HepG2 (cell line): ENCODE results near the gene ARHGAP12. TPM values are rescaled to one million over a fixed set of nuclear protein-coding genes. Genes with fewer than 3 reads are reported as not detected.

Source experiments
- ATAC-seq: fragments of 200-7000 bp; cut with Tn5 transposase; 3 replicates; pipeline ENCODE4 v1.9.1; 2020; ENCODE audit warnings: mild to moderate bottlenecking, moderate library complexity
- BruUV-seq: library from RNA; stranded (reverse); fragments of 400-500 nt; replicated peaks from 2 replicates; lab custom pipeline; 2021; lab: Mats Ljungman, UMichigan
- CTCF ChIA-PET: fragments of 300-600 bp; formaldehyde crosslinking; extraction: SDS; loops from one replicate; lab custom pipeline; 2021; ENCODE audit warnings: low total read pairs, inconsistent platforms, low intra/inter-chr PET ratio; lab: Yijun Ruan, JAX
- POLR2A ChIA-PET: fragments of 350-600 bp; sonication (Branson Sonifier 250); formaldehyde crosslinking; loops from one replicate; lab custom pipeline; 2020; ENCODE audit warnings: antibody characterized with exemption, inconsistent platforms; lab: Yijun Ruan, JAX
- DNase-seq: peaks from one replicate; pipeline ENCODE4 v3.0.0-alpha.2; 2015; ENCODE audit warnings: low spot score
- FAIRE-seq: peaks from 3 replicates; lab custom pipeline; 2011; peaks lifted over from hg19 to GRCh38; lab: Jason Lieb, UNC
- H2AFZ ChIP-seq: one replicate; pipeline ENCODE4 v1.6.1; 2011; ENCODE audit warnings: low read length, inconsistent platforms
- H3K27ac ChIP-seq: fragments of 300-600 bp; 3 replicates; pipeline ENCODE4 v1.8.0; 2011; ENCODE audit warnings: mixed run types, mild to moderate bottlenecking, mixed read lengths, low read length, inconsistent platforms; ENCODE audit not compliant: insufficient read depth; ENCODE audit errors: extremely low read length
- H3K27me3 ChIP-seq, 2 experiments: fragments of 200-600 bp in 1 of 2; 2 replicates in 1 of 2; 3 replicates in 1 of 2; pipeline versions ENCODE4 v1.6.0 to v1.8.0; 2011; ENCODE audit warnings: low read length in 2 of 2, mild to moderate bottlenecking in 2 of 2, moderate library complexity in 2 of 2, inconsistent platforms in 1 of 2; ENCODE audit not compliant: insufficient read depth in 2 of 2, control insufficient read depth in 1 of 2
- H3K36me3 ChIP-seq, 2 experiments: fragments of 200-600 bp in 1 of 2; replicated peaks in 1 of 2; 2 replicates in 1 of 2; 3 replicates in 1 of 2; pipeline versions ENCODE4 v1.5.1 to v1.8.0; 2011; ENCODE audit warnings: low read length in 2 of 2, inconsistent platforms in 1 of 2; ENCODE audit not compliant: insufficient read depth in 2 of 2, control insufficient read depth in 1 of 2
- H3K4me1 ChIP-seq: 2 replicates; pipeline ENCODE4 v1.5.1; 2012; ENCODE audit warnings: low read length, inconsistent platforms; ENCODE audit not compliant: insufficient read depth
- H3K4me2 ChIP-seq: 2 replicates; pipeline ENCODE4 v1.6.0; 2011; ENCODE audit warnings: low read depth, low read length, inconsistent platforms
- H3K4me3 ChIP-seq, 3 experiments: fragments of 200-600 bp in 1 of 3; sonication (generic), shearing (Covaris generic) in 1 of 3; replicated peaks in 1 of 3; 2 replicates each; pipeline ENCODE4 v1.5.1; 2011 to 2016; ENCODE audit warnings: low read length in 3 of 3, inconsistent platforms in 2 of 3, low read depth in 2 of 3, mild to moderate bottlenecking in 2 of 3, control low read depth in 1 of 3, mixed read lengths in 1 of 3; ENCODE audit not compliant: insufficient read depth in 1 of 3
- H3K79me2 ChIP-seq: one replicate; pipeline ENCODE4 v1.6.1; 2011; ENCODE audit warnings: low read length, inconsistent platforms; ENCODE audit not compliant: insufficient read depth
- H3K9ac ChIP-seq: 2 replicates; pipeline ENCODE4 v1.6.0; 2011; ENCODE audit warnings: mild to moderate bottlenecking, low read depth, low read length, inconsistent platforms; ENCODE audit not compliant: insufficient read depth
- H3K9me3 ChIP-seq: 2 replicates; pipeline ENCODE4 v1.5.1; 2012; ENCODE audit warnings: mild to moderate bottlenecking, low read length
- H4K20me1 ChIP-seq: 2 replicates; pipeline ENCODE4 v1.6.0; 2011; ENCODE audit warnings: inconsistent platforms, mild to moderate bottlenecking, low read length, moderate library complexity; ENCODE audit not compliant: insufficient read depth
- CAMTA2 ChIP-seq: sonication (generic); formaldehyde crosslinking; IDR thresholded peaks from 2 replicates; pipeline ENCODE4 v1.4.0; 2020; ENCODE audit warnings: mild to moderate bottlenecking, missing genetic modification reagents, borderline replicate concordance
- CTCF ChIP-seq: sonication (generic); formaldehyde crosslinking; IDR thresholded peaks from 2 replicates; pipeline ENCODE4 v1.5.0; 2020; ENCODE audit warnings: mild to moderate bottlenecking, missing genetic modification reagents, moderate library complexity
- GTF3A ChIP-seq: sonication (generic); formaldehyde crosslinking; conservative IDR thresholded peaks from 2 replicates; pipeline ENCODE4 v1.4.0; 2020; ENCODE audit warnings: mild to moderate bottlenecking, missing genetic modification reagents
- SMC3 ChIP-seq: IDR thresholded peaks from 2 replicates; pipeline ENCODE4 v1.6.1; 2011; ENCODE audit warnings: low read length, improper control_type of control experiment
- SP5 ChIP-seq: IDR thresholded peaks from 2 replicates; pipeline ENCODE4 v1.6.1; 2016; ENCODE audit warnings: low read depth, borderline replicate concordance
- STAG1 ChIP-seq: sonication (generic); formaldehyde crosslinking; IDR thresholded peaks from 2 replicates; pipeline ENCODE4 v1.4.0; 2020; ENCODE audit warnings: missing genetic modification reagents
- THRA ChIP-seq: sonication (generic); formaldehyde crosslinking; IDR thresholded peaks from 2 replicates; pipeline ENCODE4 v1.4.0; 2020; ENCODE audit warnings: missing genetic modification reagents, borderline replicate concordance
- ZBTB20 ChIP-seq: sonication (generic); formaldehyde crosslinking; IDR thresholded peaks from 2 replicates; pipeline ENCODE4 v1.8.1; 2023; ENCODE audit warnings: missing genetic modification reagents, low read depth, mild to moderate bottlenecking, borderline replicate concordance
- ZBTB33 ChIP-seq: sonication (generic); formaldehyde crosslinking; IDR thresholded peaks from 2 replicates; pipeline ENCODE4 v1.4.0; 2020; ENCODE audit warnings: missing genetic modification reagents
- ZMYM4 ChIP-seq: sonication (generic); formaldehyde crosslinking; IDR thresholded peaks from 2 replicates; pipeline ENCODE4 v1.8.1; 2023; ENCODE audit warnings: mild to moderate bottlenecking, missing genetic modification reagents
- ZNF772 ChIP-seq: sonication (generic); formaldehyde crosslinking; IDR thresholded peaks from 2 replicates; pipeline ENCODE4 v1.5.0; 2020; ENCODE audit warnings: mild to moderate bottlenecking, missing genetic modification reagents
- WGBS: methylation state at CpG from one replicate; pipeline ENCODE4 v1.1.6; 2017; ENCODE audit warnings: low lambda C conversion rate; 5-methylcytosine and 5-hydroxymethylcytosine counted together
- in situ Hi-C: cut with HindIII; loops from 2 replicates; pipeline ENCODE4 v1.10.0; 2017; ENCODE audit warnings: low pct_unique_long_range_greater_than_20kb; ENCODE audit not compliant: extremely low pct_ligation_motif_present
- intact Hi-C: fragments of 100-400 bp; cut with micrococcal nuclease; formaldehyde crosslinking; loops from one replicate; pipeline ENCODE4 v1.10.0; 2022; ENCODE audit not compliant: unreplicated experiment
- polyA plus RNA-seq, 8 experiments: library from polyadenylated mRNA; depleted of rRNA in 3 of 8; stranded (reverse) in 7 of 8; unstranded in 1 of 8; fragments of >200 nt; fragmentation: Illumina TruSeq in 4 of 8; extraction: Trizol in 4 of 8; gene quantifications; 2 replicates each; pipeline versions ENCODE4 v1.2.1 to v1.2.3, GENCODE V29; 2011 to 2016; ENCODE audit warnings: low read depth in 4 of 8, missing spikeins in 1 of 8, mixed read lengths in 1 of 8; ENCODE audit not compliant: insufficient read depth in 1 of 8
- total RNA-seq, 5 experiments: library from RNA; depleted of rRNA; stranded (reverse); fragments of >200 nt; fragmentation: Illumina TruSeq; extraction: Trizol; gene quantifications; 2 replicates each; pipeline ENCODE4 v1.2.3, GENCODE V29; 2016; ENCODE audit warnings: low read depth in 1 of 5

Gene ARHGAP12
- total and polyA plus RNA-seq, 2 of the 13 experiments (the other 11 are each of a cell fraction or from before 2014, with no cell fraction given): 25.0 to 54.6 TPM

GRCh38 chr10:31838065-31838464 is 90.6 kb downstream of the ARHGAP12 start:
- 88% methylated on average over 1 of the region's 1 CpG for WGBS
- Histone ChIP-seq H3K4me2 (no peak overlapping the region), H2AFZ (no peak overlapping the region), H4K20me1 (no peaks in the 10 kb centered on the region), H3K4me3 (no peak overlapping the region), H3K27me3 (no peaks in the 10 kb centered on the region), H3K36me3 (peaks cover 13 to 31% of the 10 kb centered on the region in 2 experiments; a peak in 4 of 5 replicates), H3K27ac (no peak overlapping the region), H3K4me1 (no peaks in the 10 kb centered on the region), H3K79me2 (no peaks in the 10 kb centered on the region), H3K9ac (no peak overlapping the region), H3K9me3 (no peaks in the 10 kb centered on the region)
- no TSS peak for BruUV-seq
- DNase-seq: no peak
- ChIA-PET CTCF (no interaction called here), POLR2A (no interaction called here)
- ATAC-seq: no peak
- in situ Hi-C loops (loop anchor here (25.0 kb wide), 1 partner anchor 374 kb away; no protein-coding TSS in a partner anchor), intact Hi-C loops (loop anchor here (5.0 kb wide), 1 partner anchor 374 kb away; no protein-coding TSS in a partner anchor)
- no peak for TF ChIP-seq THRA (CRISPR knock-in tag)
- TF ChIP-seq CAMTA2: no peak
- FAIRE-seq: no peak

GRCh38 chr10:31836569-31837406 is 91.8 kb downstream of the ARHGAP12 start:
- Histone ChIP-seq H3K79me2 (no peaks in the 10 kb centered on the region), H3K27me3 (no peaks in the 10 kb centered on the region), H3K9ac (no peak overlapping the region), H3K9me3 (no peaks in the 10 kb centered on the region), H3K27ac (no peak overlapping the region), H3K4me2 (no peak overlapping the region), H4K20me1 (no peaks in the 10 kb centered on the region), H3K4me3 (no peak overlapping the region), H2AFZ (no peak overlapping the region), H3K36me3 (peaks cover 13 to 26% of the 10 kb centered on the region in 2 experiments; a peak in 4 of 5 replicates), H3K4me1 (no peaks in the 10 kb centered on the region)
- intact Hi-C loops: loop anchor here (1.0 to 5.0 kb wide), 3 partner anchors 111 to 376 kb away; no protein-coding TSS in a partner anchor
- POLR2A ChIA-PET: no interaction called here
- in situ Hi-C loops: loop anchor here (25.0 kb wide), 1 partner anchor 376 kb away; no protein-coding TSS in a partner anchor
- FAIRE-seq: peak; percentile 18
- CTCF ChIA-PET: interaction anchor here (1.1 to 1.4 kb wide), 3 partner anchors 108 to 370 kb away, joined by 3 to 6 read pairs (median 3); no protein-coding TSS in a partner anchor
- peak; percentile 82 for ATAC-seq
- WGBS: 93% methylated on average over 9 of the region's 9 CpGs
- BruUV-seq: no TSS peak
- DNase-seq: peak; percentile 36
- TF ChIP-seq GTF3A (no peak), CTCF (CRISPR knock-in tag) (peak; percentile 60), SP5 (no peak), ZMYM4 (CRISPR knock-in tag) (no peak), STAG1 (CRISPR knock-in tag) (peak; percentile 79), ZBTB20 (CRISPR knock-in tag) (no peak), ZBTB33 (CRISPR knock-in tag) (peak; percentile 49; the same call in 1 of the 2 replicates), SMC3 (peak; percentile 59; the same call in 1 of the 2 replicates), ZNF772 (no peak)
